ENCODE measurements around the gene KDM4C. TPM values are rescaled to one million over a fixed set of nuclear protein-coding genes. Genes with fewer than 3 reads are reported as not detected.

The KDM4C gene
- total and polyA plus RNA-seq, 2 of the 8 experiments (the other 6 are each of a cell fraction or from before 2014, with no cell fraction given) = 13.0 to 26.1 TPM

- TF ChIP-seq SP1 (IDR thresholded peaks at IDR 0.05; ENCODE audit: low read depth, low read length) = no peak
- no peak for TF ChIP-seq SAP30 (IDR thresholded peaks at IDR 0.05; ENCODE audit: insufficient read depth, insufficient replicate concordance, low read length)
- no peak for TF ChIP-seq SP4 (IDR thresholded peaks at IDR 0.05; ENCODE audit: low read length)
Observed at GRCh38 chr9:6986141-6986815, 228.5 kb downstream of the KDM4C start (continued).

Measured in H1 (cell line).